IPS DF 6.9 (cell line): ENCODE data around the gene BUD23.
A peak's percentile ranks its signal among the peaks of the same experiment; 100 is the strongest.
"Not testable (repeated sequence)": the region's sequence is repeated elsewhere in the genome, so short reads cannot be mapped to it uniquely, and the experiment has no call there.

Experiments
- DNase-seq: peaks from one replicate; pipeline ENCODE4 v3.0.0-alpha.2; 2013; ENCODE audit warnings: low read depth, low spot score
- H3K27ac ChIP-seq: one replicate; pipeline ENCODE4 v1.5.1; 2013; ENCODE audit warnings: low read length, control low read depth
- H3K27me3 ChIP-seq: 2 replicates; pipeline ENCODE4 v1.6.1; 2013; ENCODE audit warnings: mild to moderate bottlenecking, low read length; ENCODE audit not compliant: control insufficient read depth, insufficient read depth
- H3K36me3 ChIP-seq: 2 replicates; pipeline ENCODE4 v1.6.1; 2013; ENCODE audit warnings: low read length; ENCODE audit not compliant: control insufficient read depth, insufficient read depth
- H3K4me1 ChIP-seq: 2 replicates; pipeline ENCODE4 v1.6.1; 2013; ENCODE audit warnings: low read length; ENCODE audit not compliant: control insufficient read depth, insufficient read depth
- H3K4me3 ChIP-seq: 2 replicates; pipeline ENCODE4 v1.5.1; 2013; ENCODE audit warnings: mild to moderate bottlenecking, low read length
- H3K9me3 ChIP-seq: 2 replicates; pipeline ENCODE4 v1.6.1; 2013; ENCODE audit warnings: low read length, inconsistent platforms; ENCODE audit not compliant: control insufficient read depth, insufficient read depth
- WGBS: extraction: QIAGEN DNeasy Blood & Tissue Kit; methylation state at CpG from one replicate; pipeline ENCODE4 v1.1.7; 2013; ENCODE audit warnings: mixed read lengths, missing lambda C conversion rate; ENCODE audit not compliant: insufficient read length, insufficient coverage; 5-methylcytosine and 5-hydroxymethylcytosine counted together

BUD23 gene

GRCh38 chr7:73706126-73707044 lies 23.0 kb downstream of the BUD23 start:
- Histone ChIP-seq H3K4me3 (no peak overlapping the region), H3K27ac (no peak overlapping the region), H3K4me1 (peaks cover 7% of the 10 kb centered on the region), H3K36me3 (no peaks in the 10 kb centered on the region), H3K27me3 (no peaks in the 10 kb centered on the region), H3K9me3 (no peaks in the 10 kb centered on the region)
- DNase-seq: no peak
- WGBS: no CpG with 5 or more reads among the region's 25 CpGs

- Histone ChIP-seq H3K27ac (no peak overlapping the region), H3K4me3 (no peak overlapping the region), H3K4me1 (peaks cover 7% of the 10 kb centered on the region), H3K36me3 (no peaks in the 10 kb centered on the region), H3K27me3 (no peaks in the 10 kb centered on the region), H3K9me3 (no peaks in the 10 kb centered on the region)
- no CpG with 5 or more reads among the region's 15 CpGs for WGBS
- no peak for DNase-seq
Observed at GRCh38 chr7:73707045-73707631, 23.7 kb downstream of the BUD23 start.

- WGBS: no CpG with 5 or more reads among the region's 16 CpGs
- no peaks in the 10 kb centered on the region for H3K36me3 ChIP-seq
- H3K27me3 ChIP-seq: no peaks in the 10 kb centered on the region
- H3K9me3 ChIP-seq: no peaks in the 10 kb centered on the region
- H3K4me3 ChIP-seq: peak overlapping the region; percentile 5; the same call in 1 of the 2 replicates
- no peak overlapping the region for H3K27ac ChIP-seq
- H3K4me1 ChIP-seq: peaks cover 2% of the 10 kb centered on the region; the same call in 1 of the 2 replicates
- DNase-seq: no peak
Observed at GRCh38 chr7:73708961-73709549, 25.7 kb downstream of the BUD23 start.

GRCh38 chr7:73712773-73713172 lies 29.4 kb downstream of the BUD23 start:
- no peaks in the 10 kb centered on the region for H3K27me3 ChIP-seq
- DNase-seq: no peak
- no peak overlapping the region for H3K4me3 ChIP-seq
- no peak overlapping the region for H3K27ac ChIP-seq
- no CpG with 5 or more reads among the region's 1 CpG for WGBS
- no peaks in the 10 kb centered on the region; the same call in 1 of the 2 replicates for H3K4me1 ChIP-seq
- H3K36me3 ChIP-seq: no peaks in the 10 kb centered on the region
- H3K9me3 ChIP-seq: no peaks in the 10 kb centered on the region

GRCh38 chr7:73713319-73713718 lies 29.9 kb downstream of the BUD23 start:
- not testable (repeated sequence) for H3K36me3 ChIP-seq, H3K27me3 ChIP-seq, DNase-seq, H3K9me3 ChIP-seq, H3K4me3 ChIP-seq, H3K4me1 ChIP-seq, H3K27ac ChIP-seq
- no CpG with 5 or more reads among the region's 6 CpGs for WGBS

- DNase-seq: no peak
- no peak overlapping the region for H3K27ac ChIP-seq
- no CpG with 5 or more reads among the region's 16 CpGs for WGBS
- no peaks in the 10 kb centered on the region for H3K4me1 ChIP-seq
- no peaks in the 10 kb centered on the region for H3K9me3 ChIP-seq
- no peaks in the 10 kb centered on the region; the same call in 1 of the 2 replicates for H3K27me3 ChIP-seq
- no peak overlapping the region for H3K4me3 ChIP-seq
- H3K36me3 ChIP-seq: no peaks in the 10 kb centered on the region
Observed at GRCh38 chr7:73715648-73716317, 32.4 kb downstream of the BUD23 start.

GRCh38 chr7:73716318-73716890 lies 33.0 kb downstream of the BUD23 start:
- DNase-seq: no peak
- H3K36me3 ChIP-seq: no peaks in the 10 kb centered on the region
- H3K27me3 ChIP-seq: no peaks in the 10 kb centered on the region; the same call in 1 of the 2 replicates
- H3K9me3 ChIP-seq: no peaks in the 10 kb centered on the region
- no peaks in the 10 kb centered on the region for H3K4me1 ChIP-seq
- H3K27ac ChIP-seq: no peak overlapping the region
- WGBS: no CpG with 5 or more reads among the region's 4 CpGs
- no peak overlapping the region for H3K4me3 ChIP-seq

GRCh38 chr7:73717025-73717807 lies 33.8 kb downstream of the BUD23 start:
- Histone ChIP-seq H3K36me3 (no peaks in the 10 kb centered on the region), H3K9me3 (no peaks in the 10 kb centered on the region), H3K4me3 (no peak overlapping the region), H3K27me3 (no peaks in the 10 kb centered on the region; the same call in 1 of the 2 replicates), H3K27ac (no peak overlapping the region), H3K4me1 (no peaks in the 10 kb centered on the region)
- DNase-seq: no peak
- WGBS: no CpG with 5 or more reads among the region's 13 CpGs

GRCh38 chr7:73717991-73718405 lies 34.6 kb downstream of the BUD23 start:
- no peaks in the 10 kb centered on the region for H3K4me1 ChIP-seq
- no peaks in the 10 kb centered on the region; the same call in 1 of the 2 replicates for H3K27me3 ChIP-seq
- H3K4me3 ChIP-seq: no peak overlapping the region
- no peak for DNase-seq
- H3K9me3 ChIP-seq: no peaks in the 10 kb centered on the region
- no peak overlapping the region for H3K27ac ChIP-seq
- WGBS: no CpG with 5 or more reads among the region's 10 CpGs
- H3K36me3 ChIP-seq: no peaks in the 10 kb centered on the region
